ENCODE measurements around the gene PLEKHH1. TPM values are rescaled to one million over a fixed set of nuclear protein-coding genes. Genes with fewer than 3 reads are reported as not detected.
A peak's percentile ranks its signal among the peaks of the same experiment; 100 is the strongest.

The PLEKHH1 gene
- total and polyA plus RNA-seq, 9 of the 15 experiments (the other 6 are each of a cell fraction or from before 2014, with no cell fraction given): 0.76 to 5.9 (median 2.9) TPM

DNA sequence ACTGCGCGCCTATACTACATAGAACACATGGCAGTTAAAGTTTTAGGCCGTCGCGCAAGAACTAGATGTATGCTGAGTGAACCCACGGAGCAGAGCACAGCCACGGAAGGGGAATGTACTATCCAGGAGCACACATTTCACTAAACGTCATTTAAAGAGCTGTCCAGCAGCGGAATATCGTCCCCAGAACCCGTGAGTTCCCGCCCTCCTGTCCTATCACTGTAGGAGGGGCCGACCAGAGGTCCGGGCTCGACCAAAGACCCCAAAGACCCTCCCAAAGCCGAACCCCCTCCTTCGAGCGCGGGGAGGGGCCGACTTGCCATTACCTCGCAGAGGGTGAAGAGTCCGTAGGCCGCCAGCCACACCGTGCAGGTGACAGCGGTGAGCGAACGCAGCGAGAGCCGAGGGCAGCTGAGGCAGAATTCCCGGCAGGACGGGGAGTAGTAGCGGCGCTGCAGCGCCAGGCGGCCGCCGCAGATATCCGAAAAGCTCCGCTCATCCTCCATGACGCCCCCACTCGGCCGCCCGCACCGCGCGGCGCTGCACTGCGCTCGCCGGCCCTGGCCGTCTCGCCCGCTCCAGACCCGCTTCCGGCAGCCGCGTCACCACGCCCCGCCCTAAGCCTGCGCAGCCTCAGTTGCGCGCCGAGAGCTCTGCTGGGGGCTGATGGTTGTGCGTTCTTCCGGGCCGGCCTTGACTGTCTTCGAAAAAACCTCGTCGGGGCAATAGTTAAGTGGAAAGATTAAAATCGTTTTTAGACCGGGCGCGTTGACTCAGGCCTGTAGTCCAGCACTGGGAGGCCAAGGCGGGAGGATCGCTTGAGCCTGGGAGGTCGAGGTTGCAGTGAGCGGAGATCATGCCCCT lies 66.8 kb downstream of the PLEKHH1 start, which contains the start of gene PIGH (continued):
- TF ChIP-seq, protein P1, sequence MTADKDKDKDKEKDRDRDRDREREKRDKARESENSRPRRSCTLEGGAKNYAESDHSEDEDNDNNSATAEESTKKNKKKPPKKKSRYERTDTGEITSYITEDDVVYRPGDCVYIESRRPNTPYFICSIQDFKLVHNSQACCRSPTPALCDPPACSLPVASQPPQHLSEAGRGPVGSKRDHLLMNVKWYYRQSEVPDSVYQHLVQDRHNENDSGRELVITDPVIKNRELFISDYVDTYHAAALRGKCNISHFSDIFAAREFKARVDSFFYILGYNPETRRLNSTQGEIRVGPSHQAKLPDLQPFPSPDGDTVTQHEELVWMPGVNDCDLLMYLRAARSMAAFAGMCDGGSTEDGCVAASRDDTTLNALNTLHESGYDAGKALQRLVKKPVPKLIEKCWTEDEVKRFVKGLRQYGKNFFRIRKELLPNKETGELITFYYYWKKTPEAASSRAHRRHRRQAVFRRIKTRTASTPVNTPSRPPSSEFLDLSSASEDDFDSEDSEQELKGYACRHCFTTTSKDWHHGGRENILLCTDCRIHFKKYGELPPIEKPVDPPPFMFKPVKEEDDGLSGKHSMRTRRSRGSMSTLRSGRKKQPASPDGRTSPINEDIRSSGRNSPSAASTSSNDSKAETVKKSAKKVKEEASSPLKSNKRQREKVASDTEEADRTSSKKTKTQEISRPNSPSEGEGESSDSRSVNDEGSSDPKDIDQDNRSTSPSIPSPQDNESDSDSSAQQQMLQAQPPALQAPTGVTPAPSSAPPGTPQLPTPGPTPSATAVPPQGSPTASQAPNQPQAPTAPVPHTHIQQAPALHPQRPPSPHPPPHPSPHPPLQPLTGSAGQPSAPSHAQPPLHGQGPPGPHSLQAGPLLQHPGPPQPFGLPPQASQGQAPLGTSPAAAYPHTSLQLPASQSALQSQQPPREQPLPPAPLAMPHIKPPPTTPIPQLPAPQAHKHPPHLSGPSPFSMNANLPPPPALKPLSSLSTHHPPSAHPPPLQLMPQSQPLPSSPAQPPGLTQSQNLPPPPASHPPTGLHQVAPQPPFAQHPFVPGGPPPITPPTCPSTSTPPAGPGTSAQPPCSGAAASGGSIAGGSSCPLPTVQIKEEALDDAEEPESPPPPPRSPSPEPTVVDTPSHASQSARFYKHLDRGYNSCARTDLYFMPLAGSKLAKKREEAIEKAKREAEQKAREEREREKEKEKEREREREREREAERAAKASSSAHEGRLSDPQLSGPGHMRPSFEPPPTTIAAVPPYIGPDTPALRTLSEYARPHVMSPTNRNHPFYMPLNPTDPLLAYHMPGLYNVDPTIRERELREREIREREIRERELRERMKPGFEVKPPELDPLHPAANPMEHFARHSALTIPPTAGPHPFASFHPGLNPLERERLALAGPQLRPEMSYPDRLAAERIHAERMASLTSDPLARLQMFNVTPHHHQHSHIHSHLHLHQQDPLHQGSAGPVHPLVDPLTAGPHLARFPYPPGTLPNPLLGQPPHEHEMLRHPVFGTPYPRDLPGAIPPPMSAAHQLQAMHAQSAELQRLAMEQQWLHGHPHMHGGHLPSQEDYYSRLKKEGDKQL (CRISPR knock-in tag; IDR thresholded peaks at IDR 0.05; ENCODE audit: borderline replicate concordance): no peak
- TF ChIP-seq MCM7 (IDR thresholded peaks at IDR 0.05) (no peak), ZNF165 (CRISPR knock-in tag; IDR thresholded peaks at IDR 0.05; ENCODE audit: borderline replicate concordance) (no peak), NR2C1 (IDR thresholded peaks at IDR 0.05) (no peak), NR2C1 (tag; IDR thresholded peaks at IDR 0.05) (no peak), MYC (IDR thresholded peaks at IDR 0.05; ENCODE audit: low read depth, low read length) (peak; percentile 70; the same call in 1 of the 2 replicates), MYC (CRISPR knock-in tag; IDR thresholded peaks at IDR 0.05; ENCODE audit: borderline replicate concordance, low read depth) (no peak), RNF2 (IDR thresholded peaks at IDR 0.05) (no peak), KLF1 (tag; IDR thresholded peaks at IDR 0.05) (0 out of 2 replicates have a peak, but pooled peaks have one; percentile 15), ATF7 (IDR thresholded peaks at IDR 0.05) (peak; percentile 57; the same call in 1 of the 2 replicates), JUNB (CRISPR knock-in tag; conservative IDR thresholded peaks at IDR 0.05) (no peak), ERF (CRISPR knock-in tag; IDR thresholded peaks at IDR 0.05) (0 out of 2 replicates have a peak, but pooled peaks have one; percentile 47), SRSF9 (IDR thresholded peaks at IDR 0.05; ENCODE audit: borderline replicate concordance, low read depth, low read length) (no peak), GATAD2A (IDR thresholded peaks at IDR 0.05) (0 out of 2 replicates have a peak, but pooled peaks have one; percentile 31), KDM2B (CRISPR knock-in tag; IDR thresholded peaks at IDR 0.05) (no peak)
- TF ChIP-seq, protein P2, sequence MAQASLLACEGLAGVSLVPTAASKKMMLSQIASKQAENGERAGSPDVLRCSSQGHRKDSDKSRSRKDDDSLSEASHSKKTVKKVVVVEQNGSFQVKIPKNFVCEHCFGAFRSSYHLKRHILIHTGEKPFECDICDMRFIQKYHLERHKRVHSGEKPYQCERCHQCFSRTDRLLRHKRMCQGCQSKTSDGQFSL (CRISPR knock-in tag; IDR thresholded peaks at IDR 0.05): no peak
- TF ChIP-seq, protein P2 (tag; IDR thresholded peaks at IDR 0.05): no peak
- TF ChIP-seq, protein P3, sequence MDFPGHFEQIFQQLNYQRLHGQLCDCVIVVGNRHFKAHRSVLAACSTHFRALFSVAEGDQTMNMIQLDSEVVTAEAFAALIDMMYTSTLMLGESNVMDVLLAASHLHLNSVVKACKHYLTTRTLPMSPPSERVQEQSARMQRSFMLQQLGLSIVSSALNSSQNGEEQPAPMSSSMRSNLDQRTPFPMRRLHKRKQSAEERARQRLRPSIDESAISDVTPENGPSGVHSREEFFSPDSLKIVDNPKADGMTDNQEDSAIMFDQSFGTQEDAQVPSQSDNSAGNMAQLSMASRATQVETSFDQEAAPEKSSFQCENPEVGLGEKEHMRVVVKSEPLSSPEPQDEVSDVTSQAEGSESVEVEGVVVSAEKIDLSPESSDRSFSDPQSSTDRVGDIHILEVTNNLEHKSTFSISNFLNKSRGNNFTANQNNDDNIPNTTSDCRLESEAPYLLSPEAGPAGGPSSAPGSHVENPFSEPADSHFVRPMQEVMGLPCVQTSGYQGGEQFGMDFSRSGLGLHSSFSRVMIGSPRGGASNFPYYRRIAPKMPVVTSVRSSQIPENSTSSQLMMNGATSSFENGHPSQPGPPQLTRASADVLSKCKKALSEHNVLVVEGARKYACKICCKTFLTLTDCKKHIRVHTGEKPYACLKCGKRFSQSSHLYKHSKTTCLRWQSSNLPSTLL (IDR thresholded peaks at IDR 0.05): no peak
- TF ChIP-seq, protein P4, sequence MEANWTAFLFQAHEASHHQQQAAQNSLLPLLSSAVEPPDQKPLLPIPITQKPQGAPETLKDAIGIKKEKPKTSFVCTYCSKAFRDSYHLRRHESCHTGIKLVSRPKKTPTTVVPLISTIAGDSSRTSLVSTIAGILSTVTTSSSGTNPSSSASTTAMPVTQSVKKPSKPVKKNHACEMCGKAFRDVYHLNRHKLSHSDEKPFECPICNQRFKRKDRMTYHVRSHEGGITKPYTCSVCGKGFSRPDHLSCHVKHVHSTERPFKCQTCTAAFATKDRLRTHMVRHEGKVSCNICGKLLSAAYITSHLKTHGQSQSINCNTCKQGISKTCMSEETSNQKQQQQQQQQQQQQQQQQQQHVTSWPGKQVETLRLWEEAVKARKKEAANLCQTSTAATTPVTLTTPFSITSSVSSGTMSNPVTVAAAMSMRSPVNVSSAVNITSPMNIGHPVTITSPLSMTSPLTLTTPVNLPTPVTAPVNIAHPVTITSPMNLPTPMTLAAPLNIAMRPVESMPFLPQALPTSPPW (CRISPR knock-in tag; IDR thresholded peaks at IDR 0.05): peak; percentile 61

Measured in K562 (cell line).